GM12878 (cell line): ENCODE results near the gene XRCC4. TPM values are rescaled to one million over a fixed set of nuclear protein-coding genes. Genes with fewer than 3 reads are reported as not detected.

Source experiments
- ATAC-seq: fragments of 200-7000 bp; cut with Tn5 transposase; 3 replicates; pipeline ENCODE4 v1.9.1; 2020; ENCODE audit warnings: mild to moderate bottlenecking, moderate library complexity
- BruUV-seq: library from RNA; stranded (reverse); fragments of 400-500 nt; replicated peaks from 2 replicates; lab custom pipeline; 2021; lab: Mats Ljungman, UMichigan
- CTCF ChIA-PET: fragments of 300-600 bp; sonication (Branson Sonifier 250); formaldehyde crosslinking; extraction: SDS; loops from one replicate; lab custom pipeline; 2021; ENCODE audit warnings: inconsistent platforms; lab: Yijun Ruan, JAX
- POLR2A ChIA-PET: fragments of 350-600 bp; formaldehyde crosslinking; extraction: SDS; loops from one replicate; lab custom pipeline; 2021; ENCODE audit warnings: inconsistent platforms; lab: Charles Lee
- RAD21 ChIA-PET: fragments of 300-600 bp; sonication (Branson Sonifier 250); formaldehyde crosslinking; loops from one replicate; lab custom pipeline; 2023; ENCODE audit warnings: antibody characterized with exemption; ENCODE audit not compliant: unreplicated experiment; lab: Charles Lee
- SMC1A ChIA-PET: fragments of 300-600 bp; sonication (Branson Sonifier 250); formaldehyde crosslinking; loops from one replicate; lab custom pipeline; 2023; ENCODE audit not compliant: unreplicated experiment, uncharacterized antibody; lab: Charles Lee
- DNase-seq: peaks from one replicate; pipeline ENCODE4 v3.0.0-alpha.2; 2011; ENCODE audit warnings: low read depth, low spot score
- FAIRE-seq: peaks from 3 replicates; lab custom pipeline; 2011; peaks lifted over from hg19 to GRCh38; lab: Jason Lieb, UNC
- H2AFZ ChIP-seq: 2 replicates; pipeline ENCODE4 v1.6.0; 2011; ENCODE audit warnings: low read depth, low read length, control low read depth; ENCODE audit not compliant: control insufficient read depth
- H3K27ac ChIP-seq: 2 replicates; pipeline ENCODE4 v1.5.1; 2011; ENCODE audit warnings: control low read depth; ENCODE audit not compliant: control insufficient read depth, insufficient read depth
- H3K27me3 ChIP-seq, 2 experiments: replicated peaks in 1 of 2; 2 replicates each; pipeline versions ENCODE4 v1.6.0 to v1.6.1; 2011; ENCODE audit warnings: low read length in 1 of 2; ENCODE audit not compliant: control insufficient read depth in 2 of 2, insufficient read depth in 2 of 2
- H3K36me3 ChIP-seq, 2 experiments: 2 replicates each; pipeline ENCODE4 v1.5.1; 2011; ENCODE audit warnings: low read length in 1 of 2; ENCODE audit not compliant: control insufficient read depth in 2 of 2, insufficient read depth in 2 of 2
- H3K4me1 ChIP-seq: 2 replicates; pipeline ENCODE4 v1.6.1; 2011; ENCODE audit warnings: mild to moderate bottlenecking, low read length, moderate library complexity, mixed read lengths; ENCODE audit not compliant: control insufficient read depth, insufficient read depth
- H3K4me2 ChIP-seq: 2 replicates; pipeline ENCODE4 v1.6.0; 2011; ENCODE audit warnings: control low read depth; ENCODE audit not compliant: control insufficient read depth, insufficient read depth
- H3K4me3 ChIP-seq: fragments of 200-600 bp; sonication (generic); 2 replicates; pipeline ENCODE4 v1.5.1; 2016
- H3K79me2 ChIP-seq: 2 replicates; pipeline ENCODE4 v1.6.0; 2011; ENCODE audit warnings: low read length; ENCODE audit not compliant: control insufficient read depth, insufficient read depth
- H3K9ac ChIP-seq: 2 replicates; pipeline ENCODE4 v1.8.0; 2011; ENCODE audit warnings: low read length, control low read depth, mixed read lengths; ENCODE audit not compliant: control insufficient read depth, insufficient read depth
- H3K9me3 ChIP-seq: replicated peaks from 3 replicates; pipeline ENCODE4 v1.5.1; 2011; ENCODE audit warnings: mild to moderate bottlenecking, low read length; ENCODE audit not compliant: control insufficient read depth, insufficient read depth
- H4K20me1 ChIP-seq: 2 replicates; pipeline ENCODE4 v1.6.0; 2011; ENCODE audit not compliant: control insufficient read depth, insufficient read depth
- BMI1 ChIP-seq: fragments of 450-650 bp; IDR thresholded peaks from 2 replicates; pipeline ENCODE4 v1.6.1; 2016; ENCODE audit warnings: mild to moderate bottlenecking, moderate library complexity, borderline replicate concordance
- CEBPB ChIP-seq, 2 experiments: fragments of 150-350 bp in 1 of 2; IDR thresholded peaks; 2 replicates each; pipeline ENCODE4 v1.6.1; 2012 to 2014; ENCODE audit warnings: low read depth in 2 of 2, low read length in 2 of 2, borderline replicate concordance in 1 of 2, inconsistent platforms in 1 of 2
- CUX1 ChIP-seq: IDR thresholded peaks from 2 replicates; pipeline ENCODE4 v1.6.1; 2012; ENCODE audit warnings: improper control_type of control experiment, low read depth, low read length; ENCODE audit not compliant: insufficient replicate concordance
- HDAC6 ChIP-seq: fragments of 200-600 bp; sonication (generic); IDR thresholded peaks from one replicate; pipeline ENCODE4 v1.8.0; 2017; ENCODE audit warnings: antibody characterized with exemption; ENCODE audit not compliant: unreplicated experiment
- PML ChIP-seq: IDR thresholded peaks from 2 replicates; pipeline ENCODE4 v1.6.1; 2012; ENCODE audit warnings: low read length, inconsistent platforms
- REST ChIP-seq: IDR thresholded peaks from 2 replicates; pipeline ENCODE4 v1.6.1; 2012; ENCODE audit warnings: mild to moderate bottlenecking, low read depth, low read length
- ZNF592 ChIP-seq: fragments of 450-650 bp; IDR thresholded peaks from 2 replicates; pipeline ENCODE4 v1.6.1; 2017; ENCODE audit warnings: mild to moderate bottlenecking, moderate library complexity
- WGBS: methylation state at CpG from one replicate; pipeline ENCODE4 v1.1.6; 2016; ENCODE audit warnings: low lambda C conversion rate; ENCODE audit not compliant: insufficient replicate concordance, insufficient coverage; ENCODE audit errors: missing lambda C conversion rate; 5-methylcytosine and 5-hydroxymethylcytosine counted together
- in situ Hi-C: fragments of 300-500 bp; cut with MboI; formaldehyde crosslinking; loops from 9 replicates; pipeline ENCODE4 v1.14.3; 2018; ENCODE audit warnings: mixed read lengths
- intact Hi-C: fragments of 100-400 bp; cut with micrococcal nuclease; formaldehyde crosslinking; loops from one replicate; pipeline ENCODE4 v1.14.2; 2022; ENCODE audit not compliant: unreplicated experiment
- polyA plus RNA-seq, 11 experiments: library from polyadenylated mRNA; depleted of rRNA in 4 of 11; unstranded in 6 of 11; stranded (reverse) in 5 of 11; fragments of >200 nt; fragmentation: Nextera tagmentation in 4 of 11; fragmentation: Illumina TruSeq in 1 of 11; extraction: Ambion mirVana in 4 of 11; extraction: Trizol in 1 of 11; gene quantifications; 1 replicate in 1 of 11; 2 replicates in 10 of 11; pipeline versions ENCODE4 v1.2.1 to v1.2.3, GENCODE V29; 2011 to 2016; ENCODE audit warnings: inconsistent platforms in 2 of 11, missing spikeins in 2 of 11, low read depth in 1 of 11
- total RNA-seq, 4 experiments: library from RNA; depleted of rRNA in 3 of 4; stranded (reverse); fragments of >200 nt in 3 of 4; fragmentation: Illumina TruSeq in 1 of 4; extraction: Trizol in 1 of 4; gene quantifications; 2 replicates each; pipeline versions ENCODE4 v1.2.1 to v1.2.3, GENCODE V29; 2013 to 2021

Gene XRCC4
- total and polyA plus RNA-seq, 10 of the 15 experiments (the other 5 are each of a cell fraction or from before 2014, with no cell fraction given): 12.1 to 53.6 (median 25.8) TPM

- DNase-seq (no peak), FAIRE-seq (no peak), ATAC-seq (no peak)
- Histone ChIP-seq H3K27ac (no peak overlapping the region), H3K9ac (no peak overlapping the region), H3K4me2 (no peak overlapping the region), H4K20me1 (no peaks in the 10 kb centered on the region), H3K9me3 (peaks cover 2% of the 10 kb centered on the region; the same call in 2 of the 3 replicates), H2AFZ (no peak overlapping the region), H3K79me2 (peaks cover 83% of the 10 kb centered on the region), H3K36me3 (no peaks in the 10 kb centered on the region; a peak in 2 of 4 replicates), H3K4me3 (no peak overlapping the region), H3K4me1 (no peaks in the 10 kb centered on the region), H3K27me3 (no peaks in the 10 kb centered on the region)
- no peak for TF ChIP-seq CEBPB (IDR thresholded peaks at IDR 0.05; ENCODE audit: borderline replicate concordance in 1 of 2, low read depth in 2 of 2, low read length in 2 of 2)
- no peak for TF ChIP-seq CUX1
- TF ChIP-seq PML: no peak
- no peak for TF ChIP-seq BMI1
- no peak for TF ChIP-seq ZNF592
- no peak for TF ChIP-seq HDAC6
- TF ChIP-seq REST: no peak
- WGBS: 95% methylated on average over 2 of the region's 2 CpGs
- SMC1A ChIA-PET: no interaction called here
- POLR2A ChIA-PET: no interaction called here
- intact Hi-C loops: no loop called here
- in situ Hi-C loops: no loop called here
- CTCF ChIA-PET: no interaction called here
- BruUV-seq: no TSS peak
- RAD21 ChIA-PET: no interaction called here
These were observed 8.1 kb upstream of the XRCC4 start for GRCh38 chr5:83069096-83069799.
